ENCODE data around the gene XYLT1. TPM values are rescaled to one million over a fixed set of nuclear protein-coding genes. Genes with fewer than 3 reads are reported as not detected.

Gene XYLT1
- total RNA-seq, 2 donors from 2014 or later: 6.0 to 15.2 TPM

DNA sequence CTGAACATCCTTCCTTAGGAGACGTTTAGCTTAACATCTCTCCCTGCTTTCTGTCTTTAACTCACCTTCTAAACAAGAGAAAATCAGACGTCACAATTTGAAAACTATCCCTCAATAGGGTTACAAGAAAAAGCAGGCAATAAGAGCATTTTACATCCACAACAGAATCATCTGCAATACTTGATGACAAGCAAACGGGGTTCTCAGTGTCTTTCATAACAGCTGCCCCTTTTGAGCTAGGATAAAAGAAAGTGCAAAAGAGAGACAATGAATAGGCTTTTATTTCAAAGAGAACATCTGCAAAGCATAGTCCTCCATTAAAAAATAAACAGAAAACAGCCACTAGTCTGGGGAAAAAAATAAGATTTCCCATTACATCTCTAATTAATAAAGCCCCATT is 13.2 kb downstream of the XYLT1 start:
- no peak for DNase-seq

GRCh38 chr16:17454162-17454730 is 16.5 kb downstream of the XYLT1 start:
- DNase-seq (no peak), ATAC-seq (no peak)
- intact Hi-C loops (cut with DNase I): no loop called here
- Histone ChIP-seq H3K27me3 (no peaks in the 10 kb centered on the region), H3K27ac (no peak overlapping the region), H3K4me1 (no peaks in the 10 kb centered on the region), H3K36me3 (replicated peaks in 1 of 2; ENCODE audit: insufficient read depth in 1 of 2, low read depth in 2 of 2) (no peaks in the 10 kb centered on the region), H3K9me3 (no peaks in the 10 kb centered on the region), H3K4me3 (no peak overlapping the region)
- 87 to 90% methylated on average over 4 of the region's 4 CpGs for WGBS, 2 donors
- TF ChIP-seq CTCF (IDR thresholded peaks at IDR 0.05) (no peak), POLR2A (IDR thresholded peaks at IDR 0.05) (no peak)

More for the DNA sequence above, 13.2 kb downstream of the XYLT1 start:
- 71 to 77% methylated on average over 3 of the region's 3 CpGs for WGBS, 2 donors
- Histone ChIP-seq H3K4me1 (no peaks in the 10 kb centered on the region), H3K36me3 (replicated peaks in 1 of 2; ENCODE audit: insufficient read depth in 1 of 2, low read depth in 2 of 2) (no peaks in the 10 kb centered on the region), H3K27ac (no peak overlapping the region), H3K4me3 (no peak overlapping the region), H3K27me3 (no peaks in the 10 kb centered on the region), H3K9me3 (no peaks in the 10 kb centered on the region)
- intact Hi-C loops (cut with DNase I): no loop called here
- no peak for ATAC-seq
- TF ChIP-seq CTCF (IDR thresholded peaks at IDR 0.05): no peak
- TF ChIP-seq POLR2A (IDR thresholded peaks at IDR 0.05): no peak

DNA sequence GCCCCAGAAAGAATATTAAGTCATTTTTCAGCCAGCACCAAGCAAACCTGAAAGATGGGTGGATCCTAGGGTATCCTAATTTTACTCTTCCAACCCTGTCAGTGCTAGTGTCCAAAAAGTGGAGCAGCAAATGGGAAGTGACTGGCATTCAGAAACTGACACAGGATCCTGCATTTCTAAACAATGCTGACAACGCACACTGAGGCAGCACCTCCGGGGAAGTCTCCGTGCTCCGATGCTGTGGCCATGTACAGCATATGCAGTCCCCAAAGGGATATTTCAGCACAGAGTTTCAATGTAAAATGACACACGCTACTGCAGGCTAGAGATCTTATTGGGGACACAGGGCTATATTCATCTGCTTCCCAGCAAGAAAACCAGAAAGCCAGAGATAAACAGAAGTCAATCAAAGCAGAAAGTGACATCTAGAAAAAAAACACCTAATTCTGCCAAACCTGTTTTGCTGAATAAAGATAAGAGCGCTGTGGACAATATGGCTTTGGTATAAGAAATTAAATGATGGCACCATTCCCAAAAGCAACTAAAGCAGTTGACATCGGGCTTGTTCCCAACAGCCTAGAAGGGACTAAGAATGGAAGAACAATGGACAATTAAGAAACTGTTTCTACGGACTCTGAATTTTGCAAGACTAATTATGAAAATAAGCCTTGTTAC is 17.3 kb downstream of the XYLT1 start:
- TF ChIP-seq CTCF (IDR thresholded peaks at IDR 0.05) (no peak), POLR2A (IDR thresholded peaks at IDR 0.05) (no peak)
- H3K9me3 ChIP-seq: no peaks in the 10 kb centered on the region
- DNase-seq (no peak), ATAC-seq (no peak)
- H3K4me3 ChIP-seq: no peak overlapping the region
- H3K36me3 ChIP-seq (replicated peaks in 1 of 2; ENCODE audit: insufficient read depth in 1 of 2, low read depth in 2 of 2): no peaks in the 10 kb centered on the region
- intact Hi-C loops (cut with DNase I): no loop called here
- no peaks in the 10 kb centered on the region for H3K27me3 ChIP-seq
- no peak overlapping the region for H3K27ac ChIP-seq
- 54 to 60% methylated on average over 8 of the region's 8 CpGs for WGBS, 2 donors
- no peaks in the 10 kb centered on the region for H3K4me1 ChIP-seq

- TF ChIP-seq CTCF (IDR thresholded peaks at IDR 0.05) (no peak), POLR2A (IDR thresholded peaks at IDR 0.05) (no peak)
- H3K27ac ChIP-seq: no peak overlapping the region
- H3K36me3 ChIP-seq (replicated peaks in 1 of 2; ENCODE audit: insufficient read depth in 1 of 2, low read depth in 2 of 2): no peaks in the 10 kb centered on the region
- intact Hi-C loops (cut with DNase I): no loop called here
- H3K9me3 ChIP-seq: no peaks in the 10 kb centered on the region
- WGBS, 2 donors: 97 to 98% methylated on average over 2 of the region's 2 CpGs
- ATAC-seq (no peak), DNase-seq (no peak)
- no peaks in the 10 kb centered on the region for H3K4me1 ChIP-seq
- H3K27me3 ChIP-seq: no peaks in the 10 kb centered on the region
- H3K4me3 ChIP-seq: no peak overlapping the region
Measured at GRCh38 chr16:17452922-17453321, 17.8 kb downstream of the XYLT1 start.

DNA sequence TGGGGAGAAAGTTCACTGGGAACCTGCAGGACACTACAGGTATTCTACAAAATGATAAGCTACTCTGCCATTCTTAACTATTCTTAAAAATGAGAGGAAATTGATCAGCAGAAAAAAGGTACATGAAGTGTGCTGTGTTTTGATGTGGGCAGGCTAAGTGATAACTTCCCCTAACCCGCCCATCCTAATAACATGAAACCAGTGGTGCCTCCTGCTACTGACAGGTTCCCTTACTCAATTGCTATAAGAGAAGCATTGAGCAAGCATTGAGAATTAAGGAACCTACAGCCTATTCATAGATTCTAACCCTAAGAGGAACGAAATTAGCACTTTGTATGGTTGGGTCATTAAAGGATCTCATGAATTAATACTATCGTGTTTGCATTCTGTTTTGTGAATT is 18.9 kb downstream of the XYLT1 start:
- WGBS, 2 donors: 65 to 98% methylated on average over 3 of the region's 3 CpGs
- H3K36me3 ChIP-seq (replicated peaks in 1 of 2; ENCODE audit: insufficient read depth in 1 of 2, low read depth in 2 of 2): no peaks in the 10 kb centered on the region
- H3K4me3 ChIP-seq: no peak overlapping the region
- H3K27me3 ChIP-seq: no peaks in the 10 kb centered on the region
- H3K4me1 ChIP-seq: no peaks in the 10 kb centered on the region
- H3K9me3 ChIP-seq: no peaks in the 10 kb centered on the region
- no peak overlapping the region for H3K27ac ChIP-seq
- peak in 1 of 4 donors; percentile 24 for DNase-seq
- intact Hi-C loops (cut with DNase I): no loop called here
- no peak for ATAC-seq
- TF ChIP-seq POLR2A (IDR thresholded peaks at IDR 0.05) (no peak), CTCF (IDR thresholded peaks at IDR 0.05) (no peak)
